DMS 273 (cell line): Measurements from ENCODE around the gene TMEM187.

Source experiments
- DNase-seq: peaks from one replicate; lab custom pipeline; 2025; ENCODE audit not compliant: unreplicated experiment; lab: John Stamatoyannopoulos, UW

The TMEM187 gene, protein sequence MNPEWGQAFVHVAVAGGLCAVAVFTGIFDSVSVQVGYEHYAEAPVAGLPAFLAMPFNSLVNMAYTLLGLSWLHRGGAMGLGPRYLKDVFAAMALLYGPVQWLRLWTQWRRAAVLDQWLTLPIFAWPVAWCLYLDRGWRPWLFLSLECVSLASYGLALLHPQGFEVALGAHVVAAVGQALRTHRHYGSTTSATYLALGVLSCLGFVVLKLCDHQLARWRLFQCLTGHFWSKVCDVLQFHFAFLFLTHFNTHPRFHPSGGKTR

DNA sequence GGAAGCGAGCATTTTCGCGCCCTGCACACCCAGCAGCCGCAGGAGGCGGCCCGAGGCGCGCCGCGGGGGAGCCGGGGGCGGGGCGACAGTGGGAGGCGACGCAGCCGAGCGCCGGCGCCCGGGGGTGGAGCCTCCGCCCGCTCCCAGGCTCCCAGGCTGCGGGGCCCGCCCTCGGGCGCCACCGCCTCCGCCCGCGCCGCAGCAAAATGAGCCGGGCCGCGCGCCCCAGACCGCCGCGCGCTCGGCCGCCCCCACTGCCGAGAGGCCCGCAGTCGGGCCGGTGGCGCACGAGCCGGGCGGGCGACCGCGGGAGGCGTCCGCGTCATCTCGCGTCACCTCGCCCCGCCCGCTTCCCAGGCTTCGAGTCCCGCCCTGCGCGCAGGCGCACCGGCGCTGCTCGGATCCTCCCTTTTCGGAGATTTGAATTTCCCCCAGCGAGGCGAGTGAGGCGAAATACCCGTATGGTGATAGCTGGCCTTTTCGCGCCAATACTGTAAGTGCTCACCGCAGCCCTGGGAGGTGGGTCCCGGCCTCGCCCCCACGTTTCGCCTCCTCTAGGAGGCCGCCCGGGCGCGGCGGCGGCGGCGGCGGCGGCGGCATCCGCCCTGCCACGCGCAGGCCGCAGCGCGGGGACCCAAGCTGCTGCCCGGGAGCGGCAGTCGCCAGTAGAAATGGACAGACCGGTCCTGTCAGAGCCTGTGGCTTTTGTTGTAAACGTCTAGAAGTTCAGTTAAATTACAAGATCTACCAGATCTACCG lies at the start of gene TMEM187:
TSS of gene TMEM187 (plus strand) at position 387 of the 759 bp plus-strand sequence. CDS start 9,309 bp downstream, outside the sequence.
- DNase-seq: peak; percentile 100

DNA sequence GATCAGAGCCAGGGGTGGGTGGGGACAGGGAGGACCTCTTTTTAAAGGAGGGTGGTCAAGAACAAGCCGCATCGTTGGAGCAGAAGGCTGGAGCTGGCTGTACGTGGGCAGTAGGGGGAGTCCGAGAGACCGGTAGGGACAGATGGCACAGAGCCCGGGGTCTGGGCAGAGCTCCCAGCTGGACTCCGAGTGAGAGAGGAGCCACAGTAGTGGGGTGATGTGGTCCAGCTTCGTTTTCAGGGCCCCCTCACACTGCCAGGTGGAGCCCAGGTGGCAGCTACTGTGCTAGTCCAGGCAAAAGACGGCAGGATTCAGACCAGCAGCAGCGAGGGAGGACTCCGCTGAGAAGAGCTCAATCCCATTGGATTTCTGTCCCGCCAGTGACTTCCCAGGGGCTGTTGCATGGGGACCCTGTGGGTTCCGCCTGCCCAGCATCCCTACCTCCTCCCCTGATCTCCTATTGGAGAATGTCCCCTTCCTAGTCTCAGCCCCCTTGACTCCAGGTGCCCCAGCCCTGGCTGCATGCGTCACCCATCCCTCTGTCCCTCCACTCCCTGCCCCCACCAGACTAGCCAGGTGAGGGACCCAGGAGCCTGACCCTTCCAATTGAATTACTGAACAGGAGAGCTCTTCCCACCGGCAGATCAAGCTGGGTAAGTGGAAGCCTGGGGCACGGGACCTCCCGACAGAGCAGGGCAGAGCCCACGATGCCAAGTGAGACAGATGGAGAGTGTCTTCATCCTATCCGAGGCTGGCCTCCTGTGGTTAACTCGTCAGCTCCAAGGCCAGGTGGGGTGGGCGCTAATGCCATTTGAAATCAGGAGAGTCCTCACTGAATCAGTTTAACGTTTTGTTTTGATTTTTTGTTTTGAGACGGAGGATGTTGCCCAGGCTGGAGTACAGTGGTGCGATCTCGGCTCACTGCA lies 49.4 kb upstream of the TMEM187 start:
- peak; percentile 86 for DNase-seq

DNA sequence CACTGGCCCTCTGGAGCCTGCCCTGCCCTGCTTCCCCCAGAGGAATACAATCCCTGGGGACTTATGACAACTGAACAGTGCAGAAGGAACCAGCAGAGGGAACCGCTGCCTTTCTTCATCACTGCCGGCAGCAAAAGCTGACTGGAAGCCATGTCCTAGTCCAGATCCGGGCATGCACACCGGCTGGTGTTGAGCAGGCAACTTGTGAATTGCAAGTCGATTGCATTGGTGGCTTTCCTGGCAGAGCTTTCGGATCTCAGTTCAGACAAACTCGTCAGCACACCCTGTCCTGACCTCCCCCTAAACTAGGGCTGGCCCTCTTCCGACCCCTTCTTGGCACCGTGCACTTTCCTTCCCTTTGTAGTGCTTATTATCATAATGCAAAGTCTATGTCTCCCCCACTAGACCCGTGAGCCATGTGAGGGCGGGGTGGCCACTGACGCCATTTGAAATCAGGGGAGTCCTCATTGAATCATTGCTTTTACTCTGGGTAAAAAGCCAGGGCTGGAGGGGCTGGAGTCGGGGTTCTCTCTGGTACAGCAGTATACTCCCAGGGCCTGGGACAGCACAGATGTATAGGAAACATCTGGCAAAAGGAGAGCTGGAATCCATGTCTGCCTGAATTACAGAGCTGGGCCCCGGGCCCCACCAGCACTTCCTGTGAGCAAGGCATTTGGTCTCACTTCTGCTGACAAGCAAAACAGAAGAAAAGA lies 48.2 kb upstream of the TMEM187 start:
- peak; percentile 79 for DNase-seq

DNA sequence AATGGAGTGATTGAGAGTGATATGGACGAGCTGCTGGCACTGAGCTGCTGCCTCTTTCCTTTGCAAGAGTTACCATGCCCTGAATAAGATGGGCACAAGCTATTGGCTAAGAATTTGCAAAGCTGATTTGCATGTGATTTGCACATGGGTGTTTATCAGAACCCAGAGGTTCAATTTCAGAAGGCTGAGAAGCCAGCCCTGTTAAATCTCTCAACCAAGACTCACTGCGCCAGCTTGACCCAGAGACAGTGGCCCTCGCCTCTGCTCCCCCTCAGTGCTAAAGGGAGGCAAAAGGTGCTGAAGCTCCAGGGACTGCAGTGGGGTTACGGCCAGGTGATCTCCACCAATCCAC lies 47.2 kb upstream of the TMEM187 start:
- no peak for DNase-seq

DNA sequence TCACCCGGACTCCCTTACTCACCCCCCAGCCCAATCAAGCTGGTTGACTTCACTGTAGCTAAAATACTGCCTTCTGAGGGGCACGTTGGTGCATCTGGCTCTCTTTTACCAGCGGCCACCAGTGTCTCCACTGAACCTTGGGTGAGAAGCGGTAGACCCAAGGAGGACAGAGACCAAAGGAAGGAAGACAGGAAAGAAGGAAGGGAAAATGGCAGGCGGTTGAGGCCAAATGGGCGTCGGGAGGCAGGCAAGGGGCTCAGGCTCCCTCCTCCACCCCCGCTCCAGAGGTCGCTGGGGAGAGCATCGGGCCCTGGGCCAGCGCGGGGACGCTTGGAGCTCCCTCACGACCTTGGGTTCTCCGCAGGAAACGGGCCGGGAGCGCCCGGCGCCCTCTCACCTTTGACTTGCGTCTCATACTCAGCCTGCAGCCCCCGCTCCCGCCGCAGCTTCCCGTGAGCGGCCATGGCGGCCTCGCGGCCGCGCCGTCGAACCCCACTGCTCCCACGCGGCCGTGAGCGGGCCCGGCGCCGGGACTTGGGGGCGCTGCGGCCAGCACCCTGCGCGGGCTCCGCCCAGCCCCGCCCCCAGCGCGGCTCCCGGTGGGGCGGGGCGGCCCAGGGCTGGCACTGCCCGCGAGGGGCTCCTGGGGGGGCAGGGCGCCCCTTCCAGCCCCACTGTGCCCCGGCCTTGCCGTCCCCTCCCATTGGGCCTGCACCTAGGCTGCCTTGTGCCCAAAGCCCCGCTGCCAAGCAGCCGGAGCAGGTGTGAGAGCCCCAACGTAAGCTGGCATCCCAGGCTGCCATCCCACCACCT lies 46.6 kb upstream of the TMEM187 start, which contains the start of gene ARHGAP4:
TSS of gene ARHGAP4 (minus strand) at position 526 of the 813 bp plus-strand sequence. CDS start at position 464, 62 bp downstream.
- DNase-seq: peak; percentile 58

DNA sequence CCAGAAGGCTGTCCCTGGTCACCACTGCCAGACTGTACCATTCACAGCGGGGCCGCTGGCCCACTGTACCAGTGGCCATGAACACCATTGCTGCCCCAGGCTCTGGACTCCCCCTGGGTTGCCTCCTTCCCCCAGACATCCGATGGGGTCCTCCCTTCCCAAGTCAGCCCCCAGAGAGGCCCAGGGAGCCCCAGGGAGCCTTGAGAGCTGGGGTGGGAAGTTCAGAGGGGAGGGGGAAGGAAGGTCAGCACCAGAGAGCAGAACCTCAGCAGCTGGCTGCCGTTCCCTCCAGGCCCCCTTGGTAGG lies 46.0 kb upstream of the TMEM187 start:
- no peak for DNase-seq

DNA sequence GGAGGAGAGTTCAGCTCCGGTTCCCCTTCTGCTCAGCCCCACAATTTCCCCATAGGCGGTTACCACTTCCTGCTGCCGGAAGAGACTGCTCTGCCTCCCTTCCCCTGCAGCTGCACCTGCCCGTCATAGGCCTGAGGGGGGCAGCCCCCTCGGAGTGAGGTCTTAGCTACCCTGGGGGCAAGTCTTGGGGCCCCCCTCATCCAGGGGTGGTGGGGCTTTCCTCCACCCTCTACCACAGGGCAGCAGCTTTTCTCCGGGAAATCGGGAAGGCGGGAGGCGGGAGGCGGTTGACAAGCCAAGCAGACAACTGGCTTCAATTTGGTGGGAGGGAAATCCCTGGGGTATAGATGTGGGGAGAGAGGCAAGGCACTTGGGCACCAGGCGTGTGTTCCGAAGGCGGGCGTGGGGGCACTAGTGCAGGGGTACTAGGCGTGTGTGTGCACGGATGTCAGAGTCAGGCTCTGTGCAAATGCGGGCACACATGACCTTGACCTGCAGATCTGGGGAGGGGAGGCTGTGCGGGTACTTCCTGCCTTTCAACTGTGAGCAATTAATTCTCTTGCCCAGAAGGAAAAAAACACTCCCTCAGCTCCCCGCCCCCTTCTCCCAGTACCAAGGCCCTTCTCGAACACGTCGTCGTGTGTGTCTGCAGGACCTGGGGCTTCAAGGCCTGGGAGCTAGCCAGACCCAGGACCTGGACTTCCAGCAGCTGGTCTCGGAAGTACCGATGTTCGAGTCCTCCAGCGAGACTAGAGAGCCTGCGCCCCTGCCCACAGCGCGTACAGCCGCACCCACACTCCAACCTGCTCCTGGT lies 45.5 kb upstream of the TMEM187 start:
- DNase-seq: peak; percentile 74

DNA sequence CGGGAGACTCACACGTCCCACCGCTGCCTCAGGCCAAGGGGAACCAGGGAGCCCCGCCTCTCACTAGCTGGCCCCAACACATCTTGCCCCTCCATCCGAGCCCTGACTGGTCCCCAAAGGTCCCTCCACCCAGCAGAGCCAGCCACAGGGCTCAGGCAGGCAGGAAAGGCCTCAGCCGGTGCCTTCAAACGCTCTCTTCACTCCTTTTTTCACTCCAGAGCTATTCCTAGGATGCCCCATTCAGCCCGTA lies 45.0 kb upstream of the TMEM187 start:
- DNase-seq: no peak

DNA sequence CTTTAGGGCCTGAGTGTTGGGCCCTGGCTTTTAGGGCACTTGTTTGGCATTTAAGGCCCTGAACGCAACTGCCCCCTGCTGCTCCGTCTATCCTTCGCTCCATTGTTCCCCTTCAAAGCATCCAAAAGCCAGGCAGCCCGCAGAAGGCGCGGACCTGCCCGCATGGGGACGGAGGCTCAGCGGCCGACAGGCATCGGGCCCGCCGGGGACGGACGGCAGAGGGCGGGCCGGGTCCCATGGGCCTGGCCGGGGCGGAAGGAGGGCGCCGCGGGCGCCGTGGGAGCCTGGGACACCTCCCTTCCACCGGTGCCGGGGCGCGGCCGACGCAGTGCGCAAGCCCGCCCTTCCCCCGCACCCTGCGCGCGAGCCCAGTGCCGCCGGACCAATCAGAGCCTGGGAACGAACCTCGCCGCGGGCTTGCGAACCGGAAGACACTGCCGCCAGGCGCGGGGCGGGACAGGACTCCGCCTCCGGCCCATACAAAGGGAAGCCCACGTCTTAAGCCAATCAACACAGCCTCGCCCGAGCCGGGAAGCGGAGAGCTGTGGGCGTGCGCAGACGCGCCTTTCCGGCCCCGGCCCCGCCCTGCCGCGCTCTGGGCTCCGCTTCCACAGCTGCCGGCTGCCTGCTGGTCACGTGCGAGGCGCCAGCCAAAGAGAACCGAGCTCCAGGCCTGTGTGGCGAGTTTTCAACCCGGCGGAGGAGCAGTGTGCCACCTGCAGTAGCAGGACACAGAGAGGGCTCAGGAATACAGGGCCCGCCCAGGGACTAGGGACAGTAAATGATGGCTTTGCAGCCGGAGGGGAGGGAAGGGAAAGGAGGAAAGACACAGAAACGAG lies 44.4 kb upstream of the TMEM187 start:
- DNase-seq: peak; percentile 100

DNA sequence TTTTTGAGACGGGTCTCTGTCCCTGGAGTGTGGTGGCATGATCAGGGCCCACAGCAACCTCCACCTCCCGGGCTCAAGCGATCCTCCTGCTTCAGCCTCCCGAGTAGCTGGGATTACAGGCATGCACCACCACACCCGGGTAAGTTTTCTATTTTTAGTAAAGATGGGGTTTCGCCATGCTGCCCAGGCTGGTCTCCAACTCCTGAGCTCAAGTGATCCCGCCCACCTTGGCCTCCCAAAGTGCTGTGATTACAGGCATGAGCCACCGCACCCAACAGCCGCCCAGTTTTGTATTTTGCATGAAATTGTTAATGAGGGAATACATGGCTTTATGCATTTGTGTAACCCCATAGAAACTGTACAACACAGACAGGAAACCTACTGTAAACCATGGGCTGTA lies 43.7 kb upstream of the TMEM187 start:
- DNase-seq: peak; percentile 52

DNA sequence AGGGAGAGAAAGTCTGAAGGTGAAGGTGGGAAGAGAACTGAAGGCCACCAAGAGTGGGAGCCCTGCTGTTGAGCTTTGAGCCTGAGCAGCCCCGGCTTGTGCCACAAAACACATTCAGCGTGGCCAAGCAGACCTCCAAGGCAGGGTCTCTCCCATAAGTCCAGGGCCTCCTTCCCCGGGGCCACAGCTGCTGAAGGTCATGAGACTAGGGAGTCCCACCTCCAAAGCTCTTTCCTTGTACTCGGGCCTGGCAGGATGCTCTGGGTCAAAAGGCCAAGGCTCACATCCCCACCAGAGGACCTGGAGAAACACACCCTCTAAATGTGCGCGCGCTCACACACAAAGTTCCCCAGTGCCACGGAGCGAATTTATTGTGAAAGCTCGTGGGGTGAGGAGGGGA lies 43.0 kb upstream of the TMEM187 start:
- no peak for DNase-seq

DNA sequence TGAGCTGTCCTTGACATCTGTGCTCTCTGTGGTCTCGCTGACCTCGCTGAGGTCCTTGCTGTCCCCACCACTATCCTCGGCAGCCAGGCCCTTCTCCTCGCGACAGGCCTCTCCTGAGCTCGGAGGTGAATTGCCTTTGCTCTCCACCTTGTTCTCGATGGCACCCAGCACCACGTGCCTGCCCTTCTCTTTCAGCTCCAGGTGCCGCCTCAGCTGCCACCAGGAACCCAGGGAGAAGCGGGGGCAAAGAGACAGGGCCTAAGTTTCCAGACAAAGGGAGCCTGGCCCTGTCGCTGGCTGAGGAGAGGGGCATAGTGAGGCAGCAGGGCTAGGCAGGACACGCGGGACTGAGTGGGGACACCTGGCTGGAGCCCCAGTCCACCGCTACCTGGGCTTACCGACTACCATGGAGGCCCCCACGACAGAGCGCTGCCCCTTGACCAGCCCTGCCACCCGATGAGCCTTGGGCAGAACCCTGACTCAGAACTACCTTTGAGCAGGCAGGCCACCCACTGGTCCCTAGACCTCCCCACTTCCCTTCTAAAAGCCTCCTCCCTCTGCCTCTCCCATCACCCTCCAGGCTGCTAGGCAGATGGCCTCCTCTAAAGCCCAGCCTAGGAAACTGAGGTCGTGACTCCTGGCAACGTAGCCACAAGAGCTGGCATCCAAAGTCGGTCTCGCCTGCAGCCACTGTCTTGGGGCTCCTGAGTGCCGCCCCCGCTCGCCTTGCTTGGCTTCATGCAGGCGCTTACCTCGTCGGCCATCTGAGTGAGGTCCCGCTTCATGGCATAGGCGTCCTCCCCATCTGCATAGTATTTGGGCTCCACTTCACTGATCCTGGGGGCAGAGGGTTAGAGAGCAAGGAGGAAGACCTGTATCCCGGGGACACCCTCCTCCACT lies 42.3 kb upstream of the TMEM187 start:
- no peak for DNase-seq

DNA sequence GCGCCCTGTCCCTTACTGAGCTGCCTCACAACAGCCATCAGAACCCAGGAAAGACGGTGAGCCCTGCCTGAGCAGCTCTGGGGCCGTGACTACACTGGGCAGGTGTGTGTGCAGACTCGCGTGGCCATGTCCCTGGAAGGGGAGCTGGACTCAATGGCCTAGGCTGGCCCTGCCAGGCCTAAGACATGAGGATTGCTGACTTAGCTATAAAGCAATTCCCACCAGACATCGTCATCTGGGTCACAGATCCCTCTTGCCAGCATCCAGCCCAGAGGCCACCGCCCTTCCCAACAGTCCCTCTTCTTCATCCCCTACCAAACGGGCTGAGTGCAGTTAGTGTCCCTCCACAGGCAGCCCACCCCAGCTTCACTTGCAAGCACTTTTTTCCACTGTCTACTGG lies 41.4 kb upstream of the TMEM187 start:
- DNase-seq: no peak

DNA sequence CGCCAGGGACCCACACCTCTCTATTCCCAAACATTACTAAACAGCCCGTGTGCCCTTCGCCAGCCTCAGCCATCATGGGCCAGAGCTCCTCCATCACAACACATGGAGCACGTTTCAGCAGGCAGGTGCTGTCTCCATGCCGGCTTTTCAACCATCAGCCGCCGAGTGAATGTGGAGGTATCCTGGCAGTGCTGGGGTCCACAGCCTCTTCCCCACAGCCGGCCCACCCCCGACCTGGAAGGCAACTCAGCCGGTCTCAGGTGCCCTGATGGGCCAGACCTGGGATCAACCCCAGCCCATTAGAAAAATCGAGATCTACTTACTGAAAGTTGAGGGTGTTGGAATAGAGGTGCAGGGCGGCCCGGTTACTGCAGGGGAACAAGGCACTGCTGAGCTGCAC lies 40.8 kb upstream of the TMEM187 start:
- DNase-seq: no peak

DNA sequence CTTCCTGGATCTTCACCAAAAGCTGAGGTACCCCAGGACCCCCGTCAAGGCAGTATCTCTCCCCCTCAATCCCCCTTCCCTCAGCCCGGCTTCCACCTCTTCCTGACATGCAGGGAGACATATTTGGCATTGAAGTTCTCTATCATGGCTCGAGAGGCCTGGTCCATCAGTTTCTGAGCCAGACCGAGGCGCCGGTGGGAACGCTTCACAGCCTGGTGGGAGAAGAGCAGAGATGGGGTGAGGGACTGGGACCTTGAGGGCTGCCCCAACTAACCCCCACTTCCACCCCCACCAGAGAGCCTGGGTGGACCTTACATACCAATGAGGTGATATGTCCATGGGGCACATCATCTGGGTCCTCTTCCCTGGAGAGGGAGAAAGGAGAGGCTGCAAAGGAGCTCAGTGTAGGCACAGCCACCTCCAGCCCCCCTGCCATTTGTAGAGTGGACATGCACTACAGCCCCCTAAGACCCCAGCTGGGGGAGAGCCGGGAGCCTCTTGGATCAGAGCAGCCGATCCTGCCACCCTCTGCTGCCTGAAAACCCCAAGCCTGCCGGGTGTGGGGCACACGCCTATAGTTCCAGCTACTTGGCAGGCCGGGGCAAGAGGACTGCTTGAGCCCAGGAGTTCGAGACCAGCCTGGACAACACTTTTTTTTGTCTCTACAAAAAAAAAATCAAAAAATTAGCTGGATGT lies 40.2 kb upstream of the TMEM187 start:
- no peak for DNase-seq

DNA sequence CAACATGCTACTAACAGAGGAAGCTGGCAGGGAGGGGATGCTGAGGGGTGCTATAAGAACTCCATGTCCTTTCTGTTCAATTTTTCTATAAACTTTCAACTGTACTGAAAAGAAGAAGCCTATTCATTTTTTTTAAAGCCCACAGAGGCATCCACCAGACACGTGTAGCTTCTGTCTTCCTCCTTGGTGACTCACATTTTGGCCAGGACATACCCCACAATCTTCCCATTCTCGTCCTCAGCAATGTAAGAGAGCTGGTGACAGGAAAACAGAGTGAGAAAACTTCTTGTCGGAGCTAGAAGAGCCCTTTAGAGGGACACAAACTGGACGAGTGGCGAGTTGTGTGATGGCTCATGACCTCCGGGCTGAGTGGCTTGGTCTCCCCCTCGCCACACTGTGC lies 38.8 kb upstream of the TMEM187 start:
- DNase-seq: no peak

DNA sequence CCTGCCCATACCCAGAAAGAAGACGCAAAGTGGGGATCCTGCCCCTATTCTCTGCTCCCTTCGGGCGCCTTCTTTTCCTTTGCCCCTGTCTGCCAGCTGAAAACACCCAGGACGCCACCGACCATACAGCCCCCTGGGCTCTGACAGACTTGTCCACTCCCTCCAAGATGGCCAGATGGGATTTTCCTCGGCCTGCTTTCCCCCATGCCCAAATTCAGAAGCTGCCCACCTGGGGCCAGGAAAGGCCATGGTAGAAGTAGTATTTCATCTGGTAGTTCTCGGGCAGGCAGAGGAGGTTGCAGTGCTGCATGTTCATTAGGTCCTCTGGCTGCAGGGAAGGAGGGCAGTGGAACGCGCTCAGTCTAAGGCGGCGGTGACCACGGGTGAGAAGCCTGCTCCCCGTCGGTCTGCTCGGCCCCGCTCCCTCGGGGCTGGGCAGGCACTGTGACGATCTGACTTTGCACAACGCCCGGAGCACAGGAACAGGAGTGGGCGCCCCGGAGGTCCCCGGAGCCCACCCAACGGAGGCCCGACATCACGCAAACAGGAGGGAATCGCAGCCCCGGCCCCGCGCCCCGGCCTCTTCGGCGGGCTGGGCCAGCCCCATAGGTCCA lies 38.3 kb upstream of the TMEM187 start:
- DNase-seq: no peak
